Neural crest cell (in vitro differentiated cells): ENCODE measurements around the gene NCK2. TPM values are rescaled to one million over a fixed set of nuclear protein-coding genes. Genes with fewer than 3 reads are reported as not detected.

Source experiments
- DNase-seq: peaks from one replicate; pipeline ENCODE4 v3.0.0; 2021; ENCODE audit warnings: low read depth, mixed read lengths, low spot score
- H3K27ac Mint-ChIP-seq: one replicate; pipeline ENCODE4 v1.8.0; 2021; ENCODE audit warnings: mild to moderate bottlenecking, mixed read lengths; ENCODE audit not compliant: unreplicated experiment
- H3K27me3 Mint-ChIP-seq: 2 replicates; pipeline ENCODE4 v1.8.0; 2021; ENCODE audit warnings: low read depth, mild to moderate bottlenecking, mixed read lengths
- H3K36me3 Mint-ChIP-seq: 2 replicates; pipeline ENCODE4 v1.8.0; 2021; ENCODE audit warnings: low read depth, mild to moderate bottlenecking, mixed read lengths
- H3K4me1 Mint-ChIP-seq: 2 replicates; pipeline ENCODE4 v1.8.0; 2021; ENCODE audit warnings: mixed read lengths
- H3K4me3 Mint-ChIP-seq: one replicate; pipeline ENCODE4 v1.8.0; 2021; ENCODE audit warnings: mild to moderate bottlenecking, mixed read lengths
- H3K9me3 Mint-ChIP-seq: 2 replicates; pipeline ENCODE4 v1.8.0; 2021; ENCODE audit warnings: mixed read lengths
- total RNA-seq: library from RNA; stranded (reverse); gene quantifications from 2 replicates; pipeline ENCODE4 v1.2.1, GENCODE V29; 2021
- TF ChIP-seq, protein P1 (sequence below): fragments of 200-600 bp; sonication (generic); conservative IDR thresholded peaks from 2 replicates; pipeline ENCODE4 v1.5.0; 2021; ENCODE audit warnings: antibody characterized with exemption, mild to moderate bottlenecking

NCK2 gene
- total RNA-seq, 1 donor from 2014 or later: 71.9 TPM

DNA sequence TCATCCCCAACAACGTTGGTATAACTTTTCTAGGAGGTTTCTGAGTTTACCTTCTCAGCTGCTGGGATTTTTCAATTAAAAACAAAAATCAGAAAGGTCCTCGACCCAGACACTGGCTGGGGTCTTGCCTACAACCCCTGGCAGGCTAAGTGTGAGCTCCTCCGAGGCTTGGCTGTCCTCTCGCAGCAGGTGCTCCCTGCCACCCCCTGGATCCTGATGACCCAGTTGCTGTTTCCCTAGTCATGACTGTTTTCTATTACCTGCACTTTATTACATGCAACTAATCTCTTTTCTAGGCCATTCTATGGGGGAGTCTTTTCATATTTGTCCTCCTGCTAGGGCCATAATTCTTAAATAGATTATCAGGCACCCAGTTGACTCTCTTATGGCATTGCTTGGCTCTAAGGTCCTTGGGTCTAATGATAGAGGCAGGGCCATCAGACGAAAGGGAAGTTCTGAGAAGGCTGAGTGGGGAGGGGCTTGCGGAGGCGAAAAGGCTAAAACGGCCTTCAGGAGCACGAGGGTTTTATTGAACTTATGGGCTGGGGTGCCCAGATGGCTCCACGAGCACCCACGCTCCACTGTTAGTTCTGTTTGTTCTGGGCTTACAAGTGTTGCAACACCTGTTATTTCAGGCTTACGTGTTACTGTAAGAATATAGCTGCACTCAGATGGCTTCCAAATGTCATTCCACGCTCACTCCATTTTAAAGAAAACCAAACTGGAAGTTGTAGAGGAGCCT is 166.0 kb downstream of the NCK2 start:
- TF ChIP-seq, protein P1, sequence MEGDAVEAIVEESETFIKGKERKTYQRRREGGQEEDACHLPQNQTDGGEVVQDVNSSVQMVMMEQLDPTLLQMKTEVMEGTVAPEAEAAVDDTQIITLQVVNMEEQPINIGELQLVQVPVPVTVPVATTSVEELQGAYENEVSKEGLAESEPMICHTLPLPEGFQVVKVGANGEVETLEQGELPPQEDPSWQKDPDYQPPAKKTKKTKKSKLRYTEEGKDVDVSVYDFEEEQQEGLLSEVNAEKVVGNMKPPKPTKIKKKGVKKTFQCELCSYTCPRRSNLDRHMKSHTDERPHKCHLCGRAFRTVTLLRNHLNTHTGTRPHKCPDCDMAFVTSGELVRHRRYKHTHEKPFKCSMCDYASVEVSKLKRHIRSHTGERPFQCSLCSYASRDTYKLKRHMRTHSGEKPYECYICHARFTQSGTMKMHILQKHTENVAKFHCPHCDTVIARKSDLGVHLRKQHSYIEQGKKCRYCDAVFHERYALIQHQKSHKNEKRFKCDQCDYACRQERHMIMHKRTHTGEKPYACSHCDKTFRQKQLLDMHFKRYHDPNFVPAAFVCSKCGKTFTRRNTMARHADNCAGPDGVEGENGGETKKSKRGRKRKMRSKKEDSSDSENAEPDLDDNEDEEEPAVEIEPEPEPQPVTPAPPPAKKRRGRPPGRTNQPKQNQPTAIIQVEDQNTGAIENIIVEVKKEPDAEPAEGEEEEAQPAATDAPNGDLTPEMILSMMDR: no peak
- H3K4me1 Mint-ChIP-seq: peaks cover 16% of the 10 kb centered on the region

DNA sequence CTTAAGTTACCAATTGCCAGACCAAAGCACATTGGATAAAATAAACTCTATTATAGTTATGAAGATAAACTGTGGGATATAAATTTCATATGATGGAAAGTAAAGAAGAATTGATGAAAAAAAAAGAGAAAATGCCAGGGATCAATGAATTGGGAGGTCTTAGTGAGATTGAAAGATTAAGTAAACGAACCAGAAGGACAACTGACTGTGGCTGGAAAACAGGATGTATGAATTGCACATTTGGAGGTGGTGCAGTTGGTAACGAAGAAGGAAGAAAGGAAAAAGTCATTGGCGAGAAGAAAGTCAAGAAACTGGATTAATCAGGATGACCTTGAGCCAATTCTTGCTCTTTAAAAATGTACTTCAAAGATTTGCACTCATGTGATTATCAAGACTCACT is 166.7 kb downstream of the NCK2 start:
- H3K27me3 Mint-ChIP-seq: peaks cover 3% of the 10 kb centered on the region
- H3K4me1 Mint-ChIP-seq: peaks cover 16% of the 10 kb centered on the region
- peaks cover 13% of the 10 kb centered on the region for H3K9me3 Mint-ChIP-seq
- no peak overlapping the region for H3K4me3 Mint-ChIP-seq
- TF ChIP-seq, protein P1: no peak
- H3K36me3 Mint-ChIP-seq: peaks cover 4% of the 10 kb centered on the region
- DNase-seq: no peak
- H3K27ac Mint-ChIP-seq: no peak overlapping the region

More for the DNA sequence above, 166.0 kb downstream of the NCK2 start:
- no peak overlapping the region for H3K27ac Mint-ChIP-seq
- no peak overlapping the region for H3K4me3 Mint-ChIP-seq
- H3K27me3 Mint-ChIP-seq: peaks cover 3% of the 10 kb centered on the region
- peaks cover 13% of the 10 kb centered on the region for H3K9me3 Mint-ChIP-seq
- H3K36me3 Mint-ChIP-seq: peaks cover 4% of the 10 kb centered on the region
- DNase-seq: no peak

DNA sequence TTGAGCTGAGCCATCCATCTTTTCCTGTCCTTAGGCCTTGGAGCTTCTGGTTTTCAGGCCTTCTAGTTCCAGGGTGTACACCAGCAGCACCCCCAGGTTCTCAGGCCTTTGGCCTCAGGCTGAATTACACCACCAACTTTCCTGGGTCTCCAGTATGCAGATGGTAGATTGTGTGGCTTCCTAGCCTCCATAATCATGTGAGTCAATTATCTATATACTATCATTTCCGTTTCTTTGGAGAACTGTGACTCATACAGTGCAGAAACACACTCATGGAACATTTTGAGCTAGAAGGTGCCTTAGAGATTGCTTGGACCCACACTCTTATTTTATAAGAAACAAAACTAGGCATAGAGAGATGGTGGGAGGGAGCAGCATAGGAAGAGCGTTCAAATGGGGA is 167.4 kb downstream of the NCK2 start:
- TF ChIP-seq, protein P1: no peak
- Mint-ChIP-seq H3K27ac (no peak overlapping the region), H3K36me3 (peaks cover 4% of the 10 kb centered on the region), H3K27me3 (no peaks in the 10 kb centered on the region), H3K4me1 (peaks cover 18% of the 10 kb centered on the region), H3K9me3 (peaks cover 10% of the 10 kb centered on the region), H3K4me3 (no peak overlapping the region)
- no peak for DNase-seq

DNA sequence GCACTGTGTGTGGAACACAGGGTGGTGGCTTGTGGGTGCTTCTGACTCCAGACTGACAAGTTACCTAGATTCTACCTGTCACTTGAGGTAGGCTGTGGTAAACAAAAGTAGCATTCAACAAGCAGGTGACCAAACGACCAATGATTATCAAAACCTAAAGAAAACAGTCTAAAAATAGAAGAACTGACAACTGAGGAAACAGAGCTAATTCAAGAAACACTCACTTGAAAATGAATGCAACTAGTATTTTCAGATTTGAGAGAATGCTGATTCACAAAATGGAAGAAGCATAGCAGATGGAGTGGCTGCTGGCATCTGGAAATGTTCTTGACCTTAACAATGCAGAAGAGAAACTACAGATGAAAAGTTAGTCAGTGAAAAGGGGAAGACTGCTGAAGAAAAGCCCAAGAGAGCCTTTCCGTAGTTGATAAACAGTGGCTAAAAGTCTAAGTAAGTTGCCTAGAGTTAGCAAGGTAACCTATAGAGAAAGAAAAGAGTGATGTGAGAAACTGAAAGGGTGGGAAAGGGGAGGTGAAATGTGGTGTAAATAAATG is 170.4 kb downstream of the NCK2 start:
- H3K27ac Mint-ChIP-seq: no peak overlapping the region
- peaks cover 6% of the 10 kb centered on the region for H3K36me3 Mint-ChIP-seq
- H3K9me3 Mint-ChIP-seq: peaks cover 10% of the 10 kb centered on the region
- H3K4me3 Mint-ChIP-seq: no peak overlapping the region
- no peaks in the 10 kb centered on the region for H3K27me3 Mint-ChIP-seq
- H3K4me1 Mint-ChIP-seq: peaks cover 37% of the 10 kb centered on the region
- DNase-seq: no peak
- TF ChIP-seq, protein P1: no peak

DNA sequence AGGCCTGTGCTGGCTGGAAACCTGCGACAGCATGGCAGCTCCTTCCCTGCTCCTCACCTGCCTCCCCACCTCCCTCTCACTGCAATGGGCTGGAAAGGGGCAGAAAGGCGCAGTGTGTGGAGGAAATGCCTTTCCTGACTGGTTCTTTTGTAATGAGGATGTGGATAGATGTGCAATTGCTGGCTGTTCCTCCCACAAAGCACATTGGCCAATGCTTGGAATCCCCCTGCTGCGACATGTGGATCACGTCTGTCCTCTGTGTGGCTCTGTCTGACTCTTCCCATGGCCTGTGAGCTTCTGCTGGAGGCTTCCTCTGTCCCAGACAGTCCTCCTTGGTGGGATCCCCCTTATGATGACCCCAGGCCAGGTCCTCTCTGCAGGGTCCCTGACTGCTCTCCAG is 172.5 kb downstream of the NCK2 start:
- Mint-ChIP-seq H3K27me3 (no peaks in the 10 kb centered on the region), H3K4me1 (peaks cover 35% of the 10 kb centered on the region), H3K36me3 (peaks cover 15% of the 10 kb centered on the region), H3K4me3 (no peak overlapping the region), H3K27ac (peak overlapping the region; percentile 77), H3K9me3 (peaks cover 22% of the 10 kb centered on the region)
- TF ChIP-seq, protein P1: no peak
- DNase-seq: no peak
